HG03521 (cell line): ENCODE data around the gene PRRX1.

Source experiments
- ATAC-seq: cut with Tn5 transposase; IDR thresholded peaks from one replicate; pipeline ENCODE4 v1.9.1; 2021; ENCODE audit warnings: mild to moderate bottlenecking, moderate library complexity; ENCODE audit not compliant: unreplicated experiment

Gene PRRX1

GRCh38 chr1:170758992-170759391 is 95.1 kb downstream of the PRRX1 start:
- ATAC-seq = no peak

- no peak for ATAC-seq
These were observed 101.3 kb downstream of the PRRX1 start for GRCh38 chr1:170765279-170765678.

- no peak for ATAC-seq
These were observed 101.9 kb downstream of the PRRX1 start for GRCh38 chr1:170765712-170766330.

GRCh38 chr1:170768929-170769328 is 105.0 kb downstream of the PRRX1 start:
- ATAC-seq = no peak

- no peak for ATAC-seq
These were observed 105.8 kb downstream of the PRRX1 start for GRCh38 chr1:170769691-170770090.

GRCh38 chr1:170770254-170770653 is 106.3 kb downstream of the PRRX1 start:
- no peak for ATAC-seq

- ATAC-seq = no peak
These were observed 112.3 kb downstream of the PRRX1 start for GRCh38 chr1:170776252-170776651.

- no peak for ATAC-seq
These were observed 112.8 kb downstream of the PRRX1 start for GRCh38 chr1:170776777-170777176.
